KMS-11 (cell line): ENCODE measurements around the gene SOCS1.

ENCODE experiments used
- H2AFZ ChIP-seq: fragments of 200-600 bp; sonication (generic); 2 replicates; pipeline ENCODE4 v1.6.1; 2016; ENCODE audit warnings: antibody characterized with exemption, mixed run types, low read depth
- H3K27ac ChIP-seq: fragments of 200-600 bp; sonication (generic); 2 replicates; pipeline ENCODE4 v1.6.1; 2016; ENCODE audit warnings: mild to moderate bottlenecking, mixed run types
- H3K27me3 ChIP-seq: fragments of 200-600 bp; sonication (generic); 2 replicates; pipeline ENCODE4 v1.6.1; 2017; ENCODE audit warnings: mild to moderate bottlenecking, low read depth, mixed run types, moderate library complexity; ENCODE audit not compliant: insufficient read depth
- H3K36me3 ChIP-seq: fragments of 200-600 bp; sonication (generic); 2 replicates; pipeline ENCODE4 v1.6.1; 2017; ENCODE audit warnings: mild to moderate bottlenecking, mixed run types; ENCODE audit not compliant: insufficient read depth
- H3K4me1 ChIP-seq: fragments of 200-600 bp; sonication (generic); 2 replicates; pipeline ENCODE4 v1.6.1; 2016; ENCODE audit warnings: mild to moderate bottlenecking, low read depth, mixed run types; ENCODE audit not compliant: poor library complexity, severe bottlenecking
- H3K4me2 ChIP-seq: fragments of 200-600 bp; sonication (generic); 2 replicates; pipeline ENCODE4 v1.7.0; 2016; ENCODE audit warnings: mild to moderate bottlenecking, mixed run types
- H3K4me3 ChIP-seq: fragments of 200-600 bp; sonication (generic); IDR thresholded peaks from 2 replicates; pipeline ENCODE4 v1.6.1; 2017; ENCODE audit warnings: low read depth, low read length, mixed read lengths; ENCODE audit not compliant: insufficient read depth
- H3K79me2 ChIP-seq: fragments of 200-600 bp; sonication (generic); 2 replicates; pipeline ENCODE4 v1.6.1; 2016; ENCODE audit warnings: low read depth, mixed run types; ENCODE audit not compliant: insufficient read depth
- H3K9ac ChIP-seq: fragments of 200-600 bp; sonication (generic); 2 replicates; pipeline ENCODE4 v1.6.1; 2016; ENCODE audit warnings: mild to moderate bottlenecking, mixed run types
- H4K20me1 ChIP-seq: fragments of 200-600 bp; sonication (generic); 2 replicates; pipeline ENCODE4 v1.6.1; 2016; ENCODE audit warnings: mild to moderate bottlenecking, mixed run types; ENCODE audit not compliant: insufficient read depth
- TF ChIP-seq, protein P1 (sequence below): fragments of 200-600 bp; sonication (generic); conservative IDR thresholded peaks from 2 replicates; pipeline ENCODE4 v1.6.1; 2017; ENCODE audit warnings: low read depth, mild to moderate bottlenecking, antibody characterized with exemption, low read length, moderate library complexity, mixed read lengths

Gene SOCS1

GRCh38 chr16:11233727-11234376 is 22.2 kb downstream of the SOCS1 start:
- Histone ChIP-seq H3K4me1 (peaks cover 6% of the 10 kb centered on the region), H4K20me1 (no peaks in the 10 kb centered on the region), H3K4me2 (no peak overlapping the region), H3K79me2 (no peaks in the 10 kb centered on the region), H3K9ac (no peak overlapping the region), H3K27me3 (no peaks in the 10 kb centered on the region), H3K27ac (no peak overlapping the region), H3K36me3 (no peaks in the 10 kb centered on the region), H3K4me3 (no peak overlapping the region), H2AFZ (no peak overlapping the region)
- TF ChIP-seq, protein P1, sequence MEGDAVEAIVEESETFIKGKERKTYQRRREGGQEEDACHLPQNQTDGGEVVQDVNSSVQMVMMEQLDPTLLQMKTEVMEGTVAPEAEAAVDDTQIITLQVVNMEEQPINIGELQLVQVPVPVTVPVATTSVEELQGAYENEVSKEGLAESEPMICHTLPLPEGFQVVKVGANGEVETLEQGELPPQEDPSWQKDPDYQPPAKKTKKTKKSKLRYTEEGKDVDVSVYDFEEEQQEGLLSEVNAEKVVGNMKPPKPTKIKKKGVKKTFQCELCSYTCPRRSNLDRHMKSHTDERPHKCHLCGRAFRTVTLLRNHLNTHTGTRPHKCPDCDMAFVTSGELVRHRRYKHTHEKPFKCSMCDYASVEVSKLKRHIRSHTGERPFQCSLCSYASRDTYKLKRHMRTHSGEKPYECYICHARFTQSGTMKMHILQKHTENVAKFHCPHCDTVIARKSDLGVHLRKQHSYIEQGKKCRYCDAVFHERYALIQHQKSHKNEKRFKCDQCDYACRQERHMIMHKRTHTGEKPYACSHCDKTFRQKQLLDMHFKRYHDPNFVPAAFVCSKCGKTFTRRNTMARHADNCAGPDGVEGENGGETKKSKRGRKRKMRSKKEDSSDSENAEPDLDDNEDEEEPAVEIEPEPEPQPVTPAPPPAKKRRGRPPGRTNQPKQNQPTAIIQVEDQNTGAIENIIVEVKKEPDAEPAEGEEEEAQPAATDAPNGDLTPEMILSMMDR = no peak

- H3K79me2 ChIP-seq = no peaks in the 10 kb centered on the region
- no peak overlapping the region for H3K4me3 ChIP-seq
- H3K27me3 ChIP-seq = no peaks in the 10 kb centered on the region
- H3K27ac ChIP-seq = no peak overlapping the region
- no peak overlapping the region for H3K4me2 ChIP-seq
- peaks cover 6% of the 10 kb centered on the region for H3K4me1 ChIP-seq
- TF ChIP-seq, protein P1 = no peak
- H3K9ac ChIP-seq = no peak overlapping the region
- no peaks in the 10 kb centered on the region for H3K36me3 ChIP-seq
- no peaks in the 10 kb centered on the region for H4K20me1 ChIP-seq
- no peak overlapping the region for H2AFZ ChIP-seq
Measured at GRCh38 chr16:11232852-11233726, 22.9 kb downstream of the SOCS1 start.

DNA sequence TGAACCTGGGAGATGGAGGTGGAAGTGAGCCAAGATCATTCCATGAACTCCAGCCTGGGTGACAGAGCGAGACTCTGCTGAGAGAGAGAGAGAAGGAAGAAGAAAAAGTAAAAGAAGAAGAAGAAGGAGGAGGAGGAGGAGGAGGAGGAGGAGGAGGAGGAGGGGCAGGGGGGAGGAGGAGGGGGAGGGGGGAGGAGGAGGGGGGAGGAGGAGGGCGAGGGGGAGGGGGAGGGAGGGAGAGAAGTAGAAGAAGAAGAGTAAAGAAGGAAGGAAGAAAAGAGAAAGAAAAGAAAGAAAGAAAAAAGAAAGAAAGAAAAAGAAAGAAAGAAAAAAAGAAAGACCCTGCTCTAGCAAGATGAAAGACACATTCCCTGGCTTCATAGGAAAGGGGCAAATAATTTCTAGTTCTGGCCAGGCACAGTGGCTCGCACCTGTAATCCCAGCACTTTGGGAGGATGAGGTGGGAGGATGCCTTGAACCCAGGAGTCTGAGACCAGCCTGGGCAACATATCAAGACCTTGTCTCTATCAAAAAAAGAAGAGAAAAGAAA is 23.6 kb downstream of the SOCS1 start:
- no peaks in the 10 kb centered on the region for H4K20me1 ChIP-seq
- no peak overlapping the region for H3K4me2 ChIP-seq
- H3K27me3 ChIP-seq = no peaks in the 10 kb centered on the region
- H3K79me2 ChIP-seq = no peaks in the 10 kb centered on the region
- no peak overlapping the region for H3K27ac ChIP-seq
- TF ChIP-seq, protein P1 = no peak
- H3K36me3 ChIP-seq = no peaks in the 10 kb centered on the region
- no peak overlapping the region for H2AFZ ChIP-seq
- H3K4me3 ChIP-seq = no peak overlapping the region
- H3K9ac ChIP-seq = no peak overlapping the region
- peaks cover 6% of the 10 kb centered on the region for H3K4me1 ChIP-seq

GRCh38 chr16:11231367-11231970 is 24.5 kb downstream of the SOCS1 start:
- H3K4me3 ChIP-seq = no peak overlapping the region
- H3K79me2 ChIP-seq = no peaks in the 10 kb centered on the region
- H3K4me2 ChIP-seq = no peak overlapping the region
- TF ChIP-seq, protein P1 = no peak
- H2AFZ ChIP-seq = no peak overlapping the region
- H3K36me3 ChIP-seq = no peaks in the 10 kb centered on the region
- no peak overlapping the region for H3K27ac ChIP-seq
- H3K4me1 ChIP-seq = peaks cover 6% of the 10 kb centered on the region
- no peaks in the 10 kb centered on the region for H4K20me1 ChIP-seq
- no peak overlapping the region for H3K9ac ChIP-seq
- H3K27me3 ChIP-seq = no peaks in the 10 kb centered on the region
